Muscle layer of duodenum (tissue), 2 donors: Measurements from ENCODE around the gene IL16.

Experiments used
- H3K27ac ChIP-seq: one replicate; pipeline ENCODE4 v1.7.0; 2013; ENCODE audit warnings: mild to moderate bottlenecking, low read length
- H3K27me3 ChIP-seq: one replicate; pipeline ENCODE4 v1.7.0; 2013; ENCODE audit warnings: low read depth, mild to moderate bottlenecking, control low read depth, low read length
- H3K36me3 ChIP-seq, 2 donors: one replicate each; pipeline ENCODE4 v1.7.0; 2013; ENCODE audit warnings: low read length in 2 of 2, control low read depth in 1 of 2, mild to moderate bottlenecking in 1 of 2; ENCODE audit not compliant: insufficient read depth in 2 of 2, control insufficient read depth in 1 of 2
- H3K4me1 ChIP-seq, 2 donors: one replicate each; pipeline ENCODE4 v1.7.0; 2013; ENCODE audit warnings: low read length in 2 of 2, mild to moderate bottlenecking in 2 of 2, control low read depth in 1 of 2, moderate library complexity in 1 of 2; ENCODE audit not compliant: insufficient read depth in 2 of 2, control insufficient read depth in 1 of 2
- H3K4me3 ChIP-seq, 2 donors: one replicate each; pipeline ENCODE4 v1.7.0; 2013; ENCODE audit warnings: low read length in 2 of 2, low read depth in 1 of 2, mild to moderate bottlenecking in 1 of 2
- H3K9me3 ChIP-seq, 2 donors: one replicate each; pipeline ENCODE4 v1.7.0; 2013; ENCODE audit warnings: low read length in 2 of 2, control low read depth in 1 of 2, mild to moderate bottlenecking in 1 of 2; ENCODE audit not compliant: control insufficient read depth in 1 of 2
- donor health status: healthy.

Gene IL16

GRCh38 chr15:81349271-81349670, 152.6 kb downstream of the IL16 start:
- no peaks in the 10 kb centered on the region for H3K9me3 ChIP-seq
- no peaks in the 10 kb centered on the region for H3K27me3 ChIP-seq
- H3K4me3 ChIP-seq: no peak overlapping the region
- H3K4me1 ChIP-seq: no peaks in the 10 kb centered on the region
- no peaks in the 10 kb centered on the region for H3K36me3 ChIP-seq
- no peak overlapping the region for H3K27ac ChIP-seq

DNA sequence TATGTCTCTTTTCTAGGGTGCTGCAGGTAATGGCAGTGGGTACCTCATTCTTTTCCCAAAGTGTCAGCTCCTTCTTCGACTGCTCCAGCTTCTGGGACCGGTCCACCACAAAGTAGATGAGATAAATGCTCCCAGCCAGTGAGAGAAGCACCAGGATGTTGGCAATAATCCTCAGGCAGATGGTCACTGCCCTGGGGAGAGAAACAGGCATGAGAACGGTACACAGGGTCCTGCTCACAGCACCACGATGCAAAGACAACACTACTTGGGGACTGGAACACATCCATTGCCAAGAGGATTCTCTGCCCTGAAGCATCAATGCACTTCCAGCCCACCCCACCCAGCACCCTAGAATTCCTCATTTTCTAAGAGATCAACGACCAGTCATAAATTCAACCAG, 155.0 kb downstream of the IL16 start:
- H3K4me3 ChIP-seq: no peak overlapping the region
- no peaks in the 10 kb centered on the region for H3K36me3 ChIP-seq
- no peaks in the 10 kb centered on the region for H3K27me3 ChIP-seq
- H3K4me1 ChIP-seq: no peaks in the 10 kb centered on the region
- no peaks in the 10 kb centered on the region for H3K9me3 ChIP-seq
- no peak overlapping the region for H3K27ac ChIP-seq

- no peaks in the 10 kb centered on the region for H3K4me1 ChIP-seq
- H3K4me3 ChIP-seq: no peak overlapping the region
Measured at GRCh38 chr15:81356252-81356651, 159.6 kb downstream of the IL16 start.

GRCh38 chr15:81357180-81357686, 160.6 kb downstream of the IL16 start:
- Histone ChIP-seq H3K4me3 (no peak overlapping the region), H3K27me3 (no peaks in the 10 kb centered on the region), H3K4me1 (no peaks in the 10 kb centered on the region), H3K36me3 (no peaks in the 10 kb centered on the region), H3K9me3 (no peaks in the 10 kb centered on the region), H3K27ac (no peak overlapping the region)

More at GRCh38 chr15:81356252-81356651, 159.6 kb downstream of the IL16 start:
- no peaks in the 10 kb centered on the region for H3K9me3 ChIP-seq
- H3K27ac ChIP-seq: no peak overlapping the region
- no peaks in the 10 kb centered on the region for H3K27me3 ChIP-seq
- no peaks in the 10 kb centered on the region for H3K36me3 ChIP-seq

GRCh38 chr15:81358248-81358647, 161.6 kb downstream of the IL16 start:
- H3K4me1 ChIP-seq: no peaks in the 10 kb centered on the region
- no peak overlapping the region for H3K27ac ChIP-seq
- no peaks in the 10 kb centered on the region for H3K9me3 ChIP-seq
- H3K27me3 ChIP-seq: no peaks in the 10 kb centered on the region
- no peaks in the 10 kb centered on the region for H3K36me3 ChIP-seq
- no peak overlapping the region for H3K4me3 ChIP-seq

- Histone ChIP-seq H3K4me1 (no peaks in the 10 kb centered on the region), H3K27ac (no peak overlapping the region), H3K9me3 (no peaks in the 10 kb centered on the region), H3K4me3 (no peak overlapping the region), H3K27me3 (no peaks in the 10 kb centered on the region), H3K36me3 (no peaks in the 10 kb centered on the region)
Measured at GRCh38 chr15:81360491-81360890, 163.8 kb downstream of the IL16 start.

DNA sequence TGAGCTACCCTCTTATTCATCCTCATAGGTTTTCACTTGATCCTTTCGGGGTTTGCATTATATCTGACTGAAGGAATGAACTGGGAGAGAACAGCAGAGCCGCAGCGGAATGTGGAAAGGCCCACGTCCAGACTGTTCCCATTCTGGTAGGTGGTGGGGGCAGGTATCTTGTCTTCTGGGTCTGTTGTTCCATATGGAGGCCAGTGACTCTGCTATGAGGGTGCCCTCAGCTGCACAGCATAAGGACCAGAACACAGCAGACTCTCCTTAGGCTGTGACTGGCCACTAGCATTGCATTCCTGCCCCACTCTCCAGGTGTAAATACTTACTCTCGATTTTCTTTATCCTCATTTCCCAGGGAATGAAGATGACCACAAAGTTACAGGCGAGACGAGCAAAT, 165.2 kb downstream of the IL16 start:
- Histone ChIP-seq H3K27ac (no peak overlapping the region), H3K4me3 (no peak overlapping the region), H3K9me3 (no peaks in the 10 kb centered on the region), H3K4me1 (no peaks in the 10 kb centered on the region), H3K36me3 (no peaks in the 10 kb centered on the region), H3K27me3 (no peaks in the 10 kb centered on the region)

DNA sequence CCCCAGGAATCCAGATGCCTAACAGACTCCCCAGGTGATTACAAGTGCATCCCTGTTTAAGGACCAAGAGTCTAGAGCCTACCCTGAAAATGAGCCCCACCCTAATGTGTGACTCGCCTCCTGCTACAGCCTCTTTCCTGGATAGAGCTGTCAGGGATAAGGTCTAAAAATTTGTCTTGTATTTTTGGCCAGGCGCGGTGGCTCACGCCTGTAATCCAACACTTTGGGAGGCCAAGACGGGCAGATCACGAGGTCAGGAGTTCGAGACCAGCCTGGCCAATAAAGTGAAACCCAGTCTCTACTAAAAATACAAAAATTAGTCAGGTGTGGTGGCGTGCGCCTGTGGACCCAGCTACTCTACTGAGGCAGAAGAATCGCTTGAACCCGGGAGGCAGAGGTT, 166.1 kb downstream of the IL16 start:
- Histone ChIP-seq H3K4me3 (no peak overlapping the region), H3K27me3 (no peaks in the 10 kb centered on the region), H3K36me3 (no peaks in the 10 kb centered on the region), H3K9me3 (no peaks in the 10 kb centered on the region), H3K4me1 (no peaks in the 10 kb centered on the region), H3K27ac (no peak overlapping the region)

- H3K9me3 ChIP-seq: no peaks in the 10 kb centered on the region
- no peak overlapping the region for H3K27ac ChIP-seq
- no peak overlapping the region for H3K4me3 ChIP-seq
- no peaks in the 10 kb centered on the region for H3K36me3 ChIP-seq
- no peaks in the 10 kb centered on the region for H3K4me1 ChIP-seq
- H3K27me3 ChIP-seq: no peaks in the 10 kb centered on the region
Measured at GRCh38 chr15:81363276-81363675, 166.6 kb downstream of the IL16 start.
